SH-SY5Y (cell line): Measurements from ENCODE around the gene INPP4B.

Experiments used
- GATA2 ChIP-seq: IDR thresholded peaks from 2 replicates; pipeline ENCODE4 v1.6.1; 2011; ENCODE audit warnings: mild to moderate bottlenecking, low read depth, low read length
- GATA3 ChIP-seq: IDR thresholded peaks from 2 replicates; pipeline ENCODE4 v1.6.1; 2011; ENCODE audit warnings: low read depth, mild to moderate bottlenecking, low read length, moderate library complexity

DNA sequence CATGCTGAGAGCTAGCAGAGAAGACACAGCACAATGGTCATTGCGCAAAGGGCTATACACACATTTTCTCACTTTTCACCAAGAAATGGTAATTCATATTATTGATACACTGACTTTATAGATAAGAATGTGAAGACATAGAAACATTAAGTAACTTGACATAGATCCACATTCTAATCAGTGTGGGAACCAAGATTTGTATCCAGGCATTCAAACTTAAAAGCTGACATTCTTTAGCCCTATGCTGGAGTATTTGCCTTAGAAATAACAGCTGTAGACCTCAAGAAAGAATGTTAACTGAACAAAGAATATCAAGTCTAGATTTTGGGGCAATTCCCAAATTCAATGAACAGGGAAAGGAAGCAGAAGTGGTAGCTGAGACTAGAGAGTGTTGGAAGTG is 824.9 kb downstream of the INPP4B start:
- TF ChIP-seq GATA2 (no peak), GATA3 (no peak)
